AG04449 (cell line): ENCODE data around the gene CYP3A7.
"Not testable (repeated sequence)": the region's sequence is repeated elsewhere in the genome, so short reads cannot be mapped to it uniquely, and the experiment has no call there.

Source experiments
- CTCF ChIA-PET: fragments of 350-600 bp; formaldehyde crosslinking; extraction: SDS; loops from one replicate; lab custom pipeline; 2021; ENCODE audit warnings: antibody characterized with exemption; lab: Yijun Ruan, JAX
- POLR2A ChIA-PET: fragments of 400-600, 350-600 bp; formaldehyde crosslinking; extraction: SDS; loops from one replicate; lab custom pipeline; 2020; ENCODE audit warnings: antibody characterized with exemption, inconsistent platforms; lab: Yijun Ruan, JAX
- DNase-seq: peaks from one replicate; pipeline ENCODE4 v3.0.0-alpha.2; 2010; ENCODE audit warnings: low read depth, low spot score
- H3K4me3 ChIP-seq: 2 replicates; pipeline ENCODE4 v1.5.1; 2011; ENCODE audit warnings: low read depth, mild to moderate bottlenecking, control low read depth, low read length
- CTCF ChIP-seq: IDR thresholded peaks from one replicate; pipeline ENCODE4 v1.5.1; 2011; ENCODE audit warnings: mild to moderate bottlenecking, moderate library complexity, low read length, control low read depth, inconsistent platforms; ENCODE audit not compliant: insufficient read depth; ENCODE audit errors: missing control alignments

CYP3A7 gene

GRCh38 chr7:99772565-99772964 is 37.6 kb upstream of the CYP3A7 start:
- no peak overlapping the region for H3K4me3 ChIP-seq
- ChIA-PET POLR2A (no interaction called here), CTCF (interaction anchor here (1.6 kb wide), 1 partner anchor 12 kb away, joined by 4 read pairs; no protein-coding TSS in a partner anchor)
- no peak for TF ChIP-seq CTCF
- DNase-seq, result no peak

GRCh38 chr7:99769494-99769893 is 34.5 kb upstream of the CYP3A7 start:
- H3K4me3 ChIP-seq, CTCF ChIA-PET, DNase-seq, POLR2A ChIA-PET: not testable (repeated sequence)

GRCh38 chr7:99768471-99768870 is 33.5 kb upstream of the CYP3A7 start:
- no peak for DNase-seq
- TF ChIP-seq CTCF, result no peak
- CTCF ChIA-PET, result no interaction called here
- H3K4me3 ChIP-seq, result no peak overlapping the region
- POLR2A ChIA-PET, result no interaction called here

- no peak for DNase-seq
- POLR2A ChIA-PET, result no interaction called here
- no peak overlapping the region for H3K4me3 ChIP-seq
- CTCF ChIA-PET, result no interaction called here
- TF ChIP-seq CTCF, result no peak
Observed at GRCh38 chr7:99767662-99768061, 32.7 kb upstream of the CYP3A7 start.

GRCh38 chr7:99766484-99767099 is 31.6 kb upstream of the CYP3A7 start:
- no peak overlapping the region for H3K4me3 ChIP-seq
- CTCF ChIA-PET, result no interaction called here
- TF ChIP-seq CTCF, result no peak
- no peak for DNase-seq
- POLR2A ChIA-PET, result no interaction called here

- ChIA-PET POLR2A (no interaction called here), CTCF (no interaction called here)
- no peak overlapping the region for H3K4me3 ChIP-seq
- DNase-seq, result no peak
- no peak for TF ChIP-seq CTCF
Observed at GRCh38 chr7:99764478-99764877, 29.5 kb upstream of the CYP3A7 start.

- peak; percentile 5 for DNase-seq
- H3K4me3 ChIP-seq, result no peak overlapping the region
- ChIA-PET POLR2A (no interaction called here), CTCF (no interaction called here)
- TF ChIP-seq CTCF, result no peak
Observed at GRCh38 chr7:99762680-99763327, 27.8 kb upstream of the CYP3A7 start.
